K562 (cell line): ENCODE measurements around the gene HSPA4L. TPM values are rescaled to one million over a fixed set of nuclear protein-coding genes. Genes with fewer than 3 reads are reported as not detected.
A peak's percentile ranks its signal among the peaks of the same experiment; 100 is the strongest.

Experiments
- CBX3 ChIP-seq, 2 experiments: IDR thresholded peaks; 1 replicate in 1 of 2; 2 replicates in 1 of 2; pipeline ENCODE4 v1.6.1; 2012; ENCODE audit warnings: inconsistent platforms in 2 of 2, low read length in 2 of 2, borderline replicate concordance in 1 of 2, control low read depth in 1 of 2
- CEBPB ChIP-seq: fragments of 450-650 bp; IDR thresholded peaks from 2 replicates; pipeline ENCODE4 v1.6.1; 2016; ENCODE audit warnings: missing genetic modification characterization, missing compliant biosample characterization
- CHAMP1 ChIP-seq: fragments of 450-650 bp; IDR thresholded peaks from 2 replicates; pipeline ENCODE4 v1.6.1; 2016; ENCODE audit warnings: mild to moderate bottlenecking
- CLOCK ChIP-seq: fragments of 250-450 bp; sonication (Bioruptor Pico); IDR thresholded peaks from 2 replicates; pipeline ENCODE4 v1.4.0; 2020; ENCODE audit warnings: mild to moderate bottlenecking, moderate library complexity, borderline replicate concordance
- EWSR1 ChIP-seq: fragments of 450-650 bp; IDR thresholded peaks from 2 replicates; pipeline ENCODE4 v1.6.1; 2018; ENCODE audit warnings: borderline replicate concordance, mild to moderate bottlenecking, low read depth, moderate library complexity; ENCODE audit not compliant: partially characterized antibody
- FOXP1 ChIP-seq: sonication (generic); formaldehyde crosslinking; IDR thresholded peaks from 2 replicates; pipeline ENCODE4 v1.8.0; 2022; ENCODE audit warnings: mild to moderate bottlenecking, missing genetic modification reagents
- MYBL2 ChIP-seq, 2 experiments: fragments of 450-650 bp in 1 of 2; sonication (generic) in 1 of 2; formaldehyde crosslinking in 1 of 2; IDR thresholded peaks; 2 replicates each; pipeline versions ENCODE4 v1.6.1 to v1.8.1; 2017 to 2022; ENCODE audit warnings: borderline replicate concordance in 1 of 2, inconsistent platforms in 1 of 2, low read depth in 1 of 2, mild to moderate bottlenecking in 1 of 2, missing genetic modification reagents in 1 of 2, moderate library complexity in 1 of 2
- NCOR1 ChIP-seq: fragments of 450-650 bp; IDR thresholded peaks from 2 replicates; pipeline ENCODE4 v1.6.1; 2016; ENCODE audit warnings: mild to moderate bottlenecking, moderate library complexity
- PKNOX1 ChIP-seq: fragments of 450-650 bp; IDR thresholded peaks from 2 replicates; pipeline ENCODE4 v1.6.1; 2016
- RAD21 ChIP-seq, 2 experiments: fragments of 250-450 bp in 1 of 2; fragments of 450-650 bp in 1 of 2; sonication (Bioruptor Pico) in 1 of 2; formaldehyde crosslinking in 1 of 2; IDR thresholded peaks in 1 of 2; conservative IDR thresholded peaks in 1 of 2; 2 replicates each; pipeline versions ENCODE4 v1.4.0 to v1.8.0; 2020 to 2022; ENCODE audit warnings: mild to moderate bottlenecking in 2 of 2, moderate library complexity in 1 of 2
- RBM25 ChIP-seq: fragments of 200-400 bp; formaldehyde crosslinking; IDR thresholded peaks from 2 replicates; pipeline ENCODE4 v1.6.1; 2018; ENCODE audit warnings: low read length, low read depth, moderate library complexity; ENCODE audit not compliant: severe bottlenecking
- TCF3 ChIP-seq: sonication (generic); formaldehyde crosslinking; IDR thresholded peaks from 2 replicates; pipeline ENCODE4 v1.4.0; 2020; ENCODE audit warnings: mild to moderate bottlenecking, missing genetic modification reagents
- U2AF1 ChIP-seq: fragments of 200-400 bp; formaldehyde crosslinking; optimal IDR thresholded peaks from 2 replicates; pipeline ENCODE3; 2017; ENCODE audit warnings: mild to moderate bottlenecking, low read depth, low read length, moderate library complexity
- ZNF280A ChIP-seq: fragments of 450-650 bp; IDR thresholded peaks from 2 replicates; pipeline ENCODE4 v1.6.1; 2018; ENCODE audit warnings: mild to moderate bottlenecking, low read depth; ENCODE audit not compliant: partially characterized antibody
- ZNF717 ChIP-seq: fragments of 250-450 bp; sonication (Bioruptor Pico); IDR thresholded peaks from 2 replicates; pipeline ENCODE4 v1.5.0; 2021
- polyA plus RNA-seq, 8 experiments: library from polyadenylated mRNA; depleted of rRNA in 4 of 8; stranded (reverse) in 5 of 8; unstranded in 3 of 8; fragments of >200 nt; fragmentation: Nextera tagmentation in 2 of 8; fragmentation: Illumina TruSeq in 1 of 8; extraction: Ambion mirVana in 2 of 8; extraction: Trizol in 1 of 8; gene quantifications; 2 replicates each; pipeline versions ENCODE4 v1.2.1 to v1.2.3, GENCODE V29; 2011 to 2014; ENCODE audit warnings: inconsistent platforms in 1 of 8, missing spikeins in 1 of 8
- total RNA-seq, 7 experiments: library from RNA; depleted of rRNA in 6 of 7; stranded (reverse); fragments of >200 nt in 6 of 7; fragmentation: Illumina TruSeq in 2 of 7; extraction: Trizol in 2 of 7; gene quantifications; 2 replicates each; pipeline versions ENCODE4 v1.2.1 to v1.2.3, GENCODE V29; 2011 to 2021; ENCODE audit warnings: low replicate concordance in 1 of 7

HSPA4L gene
- total and polyA plus RNA-seq, 9 of the 15 experiments (the other 6 are each of a cell fraction or from before 2014, with no cell fraction given): 12.3 to 37.0 (median 21.7) TPM

GRCh38 chr4:127788517-127788916 is 6.4 kb downstream of the HSPA4L start (continued):
- peak; percentile 92 for TF ChIP-seq CHAMP1
- no peak for TF ChIP-seq TCF3 (CRISPR knock-in tag)
- no peak for TF ChIP-seq ZNF280A
- no peak for TF ChIP-seq NCOR1
- 0 out of 3 replicates have a peak, but pooled peaks of 1 of the 2 experiments have one; percentile 64 for TF ChIP-seq CBX3 (IDR thresholded peaks at IDR 0.05; ENCODE audit: borderline replicate concordance in 1 of 2, low read length in 2 of 2)
- TF ChIP-seq RAD21 (CRISPR knock-in tag; conservative IDR thresholded peaks at IDR 0.05 in 1 of 2, IDR thresholded peaks at IDR 0.05 in 1 of 2): peak in 1 of 2 experiments; percentile 33; a peak in 2 of 4 replicates
- 0 out of 2 replicates have a peak, but pooled peaks have one; percentile 12 for TF ChIP-seq PKNOX1
- TF ChIP-seq CLOCK: no peak
- TF ChIP-seq CEBPB (tag): peak; percentile 72
- 0 out of 2 replicates have a peak, but pooled peaks have one; percentile 18 for TF ChIP-seq MYBL2 (IDR thresholded peaks at IDR 0.05; ENCODE audit: low read depth)
- no peak for TF ChIP-seq MYBL2 (CRISPR knock-in tag; IDR thresholded peaks at IDR 0.05; ENCODE audit: borderline replicate concordance)
- TF ChIP-seq U2AF1: no peak
- no peak for TF ChIP-seq EWSR1
- no peak for TF ChIP-seq ZNF717 (CRISPR knock-in tag)
- no peak for TF ChIP-seq FOXP1
- no peak for TF ChIP-seq RBM25
